NOMO-1 treated with DMSO at 0.1 percent for 48 hours (cell line): ENCODE measurements around the gene EIF1.
A peak's percentile ranks its signal among the peaks of the same experiment; 100 is the strongest.

ENCODE experiments used
- DNase-seq: peaks from one replicate; lab custom pipeline; 2025; ENCODE audit not compliant: unreplicated experiment; lab: John Stamatoyannopoulos, UW

EIF1 gene

GRCh38 chr17:41734139-41734948 is 45.7 kb downstream of the EIF1 start, which contains the start of gene HAP1:
Gene HAP1 (minus strand): TSS chr17:41734643. CDS start chr17:41734634, 9 bp downstream.
- no peak for DNase-seq

- DNase-seq: no peak
Measured at GRCh38 chr17:41734949-41735313, 46.2 kb downstream of the EIF1 start.

GRCh38 chr17:41735744-41736143 is 47.1 kb downstream of the EIF1 start:
- DNase-seq: no peak

GRCh38 chr17:41736983-41737679 is 48.4 kb downstream of the EIF1 start:
- DNase-seq: no peak

- no peak for DNase-seq
Measured at GRCh38 chr17:41737680-41738023, 49.0 kb downstream of the EIF1 start.

DNA sequence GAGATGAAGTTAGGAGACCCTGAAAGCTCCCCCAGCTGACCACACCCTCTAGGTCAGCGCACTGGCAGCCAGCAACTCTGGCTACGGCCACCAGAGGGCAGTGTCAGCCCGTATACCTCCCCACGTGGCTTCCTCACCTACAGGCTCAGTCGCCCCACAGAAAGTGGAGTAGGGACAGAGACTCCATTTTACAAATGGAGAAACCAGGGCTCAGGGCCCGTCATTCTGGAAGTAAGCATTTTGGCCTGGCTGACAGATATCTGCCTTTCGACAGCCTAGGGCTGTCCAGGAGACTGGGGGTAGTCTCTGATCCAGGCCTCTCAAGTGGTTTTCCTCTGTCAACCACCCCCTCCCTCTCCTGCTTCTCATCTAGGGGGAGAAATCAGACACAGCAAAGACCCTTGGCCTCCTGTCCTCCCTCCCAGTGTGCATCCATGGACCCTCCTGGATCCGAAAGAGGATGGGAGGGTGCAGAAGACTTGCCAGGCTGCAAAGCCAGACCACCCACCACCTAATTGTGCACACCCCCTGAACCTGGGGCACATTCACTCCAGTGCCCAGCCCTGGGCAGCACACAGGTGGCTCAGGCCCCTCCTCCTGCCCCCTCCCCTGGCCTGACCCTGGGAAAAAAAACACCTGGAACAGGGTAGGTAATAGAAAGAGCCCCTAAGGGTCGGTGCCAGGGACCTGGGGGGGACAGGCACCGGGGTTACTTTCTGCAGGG is 49.6 kb downstream of the EIF1 start:
- peak; percentile 67 for DNase-seq

DNA sequence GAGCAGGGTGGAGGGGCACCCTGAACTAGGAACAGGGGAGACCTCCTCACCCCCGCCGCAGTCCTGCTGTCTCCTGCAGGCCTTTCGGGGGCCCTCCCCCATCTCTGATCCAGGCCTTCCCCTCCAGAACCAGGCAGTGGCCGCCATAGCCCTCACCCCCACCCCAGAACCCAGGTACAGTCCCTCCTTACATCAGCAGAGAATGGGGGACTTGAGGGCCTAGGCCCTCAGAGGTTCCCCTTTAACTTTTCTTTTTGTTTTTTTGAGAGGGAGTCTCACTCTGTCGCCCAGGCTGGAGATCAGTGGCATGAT is 50.1 kb downstream of the EIF1 start:
- DNase-seq: no peak

DNA sequence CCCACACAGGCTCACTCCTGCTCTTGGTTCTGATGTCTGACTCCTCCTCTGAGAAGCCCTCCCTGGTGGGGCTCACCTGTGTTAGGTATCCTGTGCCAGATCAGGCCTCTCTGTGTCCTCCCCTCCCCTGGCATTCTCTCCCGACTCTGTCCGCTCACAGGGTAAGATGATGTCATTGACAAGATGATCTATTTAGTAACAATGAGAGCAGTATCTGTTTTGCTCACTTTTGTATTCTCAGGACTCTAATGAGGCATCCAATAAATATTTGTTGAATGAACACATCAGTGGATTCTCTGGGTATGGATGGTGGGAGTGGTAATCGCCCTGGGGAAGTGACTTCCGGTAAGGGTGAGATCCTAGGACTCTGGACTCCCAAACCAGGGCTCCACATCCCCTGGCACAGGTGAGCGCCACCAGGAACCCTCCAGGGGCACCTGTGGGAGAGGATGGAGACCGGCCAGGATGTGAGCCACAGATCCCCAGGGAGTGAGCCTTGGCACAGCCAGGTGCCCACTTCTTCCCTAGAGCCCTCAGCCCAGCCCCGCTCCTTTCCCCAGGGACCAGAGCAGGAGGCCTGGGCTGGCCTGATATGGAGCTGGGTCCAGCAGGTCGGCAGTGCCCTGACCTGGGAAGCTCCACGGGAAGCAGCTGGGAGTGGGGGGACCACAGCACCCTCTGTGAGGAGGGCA is 51.1 kb downstream of the EIF1 start:
- DNase-seq: no peak

GRCh38 chr17:41740506-41740905 is 51.8 kb downstream of the EIF1 start:
- no peak for DNase-seq

GRCh38 chr17:41741709-41742108 is 53.0 kb downstream of the EIF1 start:
- DNase-seq: no peak
